Measurements from ENCODE around the gene UBTF. TPM values are rescaled to one million over a fixed set of nuclear protein-coding genes. Genes with fewer than 3 reads are reported as not detected.
A peak's percentile ranks its signal among the peaks of the same experiment; 100 is the strongest.

UBTF gene
- polyA plus RNA-seq, 2 donors: 30.3 to 35.2 TPM

GRCh38 chr17:44216694-44217093 lies 2.8 kb downstream of the UBTF start:
- Histone ChIP-seq H3K27ac (ENCODE audit: low read depth in 2 of 2, low read length in 1 of 2) (no peak overlapping the region), H3K36me3 (ENCODE audit: control insufficient read depth in 2 of 2, insufficient read depth in 2 of 2, low read length in 1 of 2) (peaks cover 8 to 36% of the 10 kb centered on the region in 2 donors)
- 58 to 66% methylated on average over 5 of the region's 5 CpGs for WGBS, 2 donors

GRCh38 chr17:44216173-44216572 lies 3.3 kb downstream of the UBTF start:
- Histone ChIP-seq H3K9me3 (ENCODE audit: control insufficient read depth in 2 of 2, insufficient read depth in 1 of 2, low read depth in 1 of 2, low read length in 1 of 2) (no peaks in the 10 kb centered on the region), H3K27me3 (ENCODE audit: control insufficient read depth in 1 of 2, insufficient read depth in 2 of 2, low read length in 2 of 2) (no peaks in the 10 kb centered on the region), H3K4me1 (ENCODE audit: control insufficient read depth in 2 of 2, insufficient read depth in 2 of 2, low read length in 1 of 2) (peaks cover 0 to 11% of the 10 kb centered on the region in 2 donors), H3K36me3 (ENCODE audit: control insufficient read depth in 2 of 2, insufficient read depth in 2 of 2, low read length in 1 of 2) (peaks cover 8 to 41% of the 10 kb centered on the region in 2 donors), H3K4me3 (ENCODE audit: low read depth in 1 of 2, low read length in 2 of 2) (no peak overlapping the region), H3K27ac (ENCODE audit: low read depth in 2 of 2, low read length in 1 of 2) (peak overlapping the region in 1 of 2 donors; percentile 16)
- 67 to 77% methylated on average over 5 of the region's 5 CpGs for WGBS, 2 donors

More at GRCh38 chr17:44216694-44217093, 2.8 kb downstream of the UBTF start:
- H3K9me3 ChIP-seq (ENCODE audit: control insufficient read depth in 2 of 2, insufficient read depth in 1 of 2, low read depth in 1 of 2, low read length in 1 of 2): no peaks in the 10 kb centered on the region
- no peak overlapping the region for H3K4me3 ChIP-seq (ENCODE audit: low read depth in 1 of 2, low read length in 2 of 2)
- H3K4me1 ChIP-seq (ENCODE audit: control insufficient read depth in 2 of 2, insufficient read depth in 2 of 2, low read length in 1 of 2): peaks cover 0 to 11% of the 10 kb centered on the region in 2 donors
- no peaks in the 10 kb centered on the region for H3K27me3 ChIP-seq (ENCODE audit: control insufficient read depth in 1 of 2, insufficient read depth in 2 of 2, low read length in 2 of 2)

GRCh38 chr17:44214896-44215295 lies 4.6 kb downstream of the UBTF start:
- Histone ChIP-seq H3K9me3 (ENCODE audit: control insufficient read depth in 2 of 2, insufficient read depth in 1 of 2, low read depth in 1 of 2, low read length in 1 of 2) (no peaks in the 10 kb centered on the region), H3K27me3 (ENCODE audit: control insufficient read depth in 1 of 2, insufficient read depth in 2 of 2, low read length in 2 of 2) (no peaks in the 10 kb centered on the region), H3K4me1 (ENCODE audit: control insufficient read depth in 2 of 2, insufficient read depth in 2 of 2, low read length in 1 of 2) (peaks cover 0 to 17% of the 10 kb centered on the region in 2 donors), H3K27ac (ENCODE audit: low read depth in 2 of 2, low read length in 1 of 2) (no peak overlapping the region), H3K36me3 (ENCODE audit: control insufficient read depth in 2 of 2, insufficient read depth in 2 of 2, low read length in 1 of 2) (peaks cover 12 to 49% of the 10 kb centered on the region in 2 donors), H3K4me3 (ENCODE audit: low read depth in 1 of 2, low read length in 2 of 2) (no peak overlapping the region)
- WGBS, 2 donors: 88 to 91% methylated on average over 6 of the region's 6 CpGs

- H3K4me3 ChIP-seq (ENCODE audit: low read depth in 1 of 2, low read length in 2 of 2): no peak overlapping the region
- H3K4me1 ChIP-seq (ENCODE audit: control insufficient read depth in 2 of 2, insufficient read depth in 2 of 2, low read length in 1 of 2): peaks cover 0 to 17% of the 10 kb centered on the region in 2 donors
- no peak overlapping the region for H3K27ac ChIP-seq (ENCODE audit: low read depth in 2 of 2, low read length in 1 of 2)
- H3K27me3 ChIP-seq (ENCODE audit: control insufficient read depth in 1 of 2, insufficient read depth in 2 of 2, low read length in 2 of 2): no peaks in the 10 kb centered on the region
- peaks cover 15 to 57% of the 10 kb centered on the region in 2 donors for H3K36me3 ChIP-seq (ENCODE audit: control insufficient read depth in 2 of 2, insufficient read depth in 2 of 2, low read length in 1 of 2)
- H3K9me3 ChIP-seq (ENCODE audit: control insufficient read depth in 2 of 2, insufficient read depth in 1 of 2, low read depth in 1 of 2, low read length in 1 of 2): no peaks in the 10 kb centered on the region
- WGBS, 2 donors: 98 to 100% methylated on average over 1 of the region's 1 CpG
Measured at GRCh38 chr17:44214230-44214494, 5.3 kb downstream of the UBTF start.

GRCh38 chr17:44213403-44214229 lies 5.9 kb downstream of the UBTF start:
- no peaks in the 10 kb centered on the region for H3K9me3 ChIP-seq (ENCODE audit: control insufficient read depth in 2 of 2, insufficient read depth in 1 of 2, low read depth in 1 of 2, low read length in 1 of 2)
- H3K4me1 ChIP-seq (ENCODE audit: control insufficient read depth in 2 of 2, insufficient read depth in 2 of 2, low read length in 1 of 2): peaks cover 0 to 17% of the 10 kb centered on the region in 2 donors
- no peak overlapping the region for H3K4me3 ChIP-seq (ENCODE audit: low read depth in 1 of 2, low read length in 2 of 2)
- H3K27me3 ChIP-seq (ENCODE audit: control insufficient read depth in 1 of 2, insufficient read depth in 2 of 2, low read length in 2 of 2): no peaks in the 10 kb centered on the region
- 86 to 88% methylated on average over 15 of the region's 15 CpGs for WGBS, 2 donors
- no peak overlapping the region for H3K27ac ChIP-seq (ENCODE audit: low read depth in 2 of 2, low read length in 1 of 2)
- H3K36me3 ChIP-seq (ENCODE audit: control insufficient read depth in 2 of 2, insufficient read depth in 2 of 2, low read length in 1 of 2): peaks cover 18 to 61% of the 10 kb centered on the region in 2 donors

GRCh38 chr17:44212507-44213402 lies 6.7 kb downstream of the UBTF start:
- Histone ChIP-seq H3K27me3 (ENCODE audit: control insufficient read depth in 1 of 2, insufficient read depth in 2 of 2, low read length in 2 of 2) (no peaks in the 10 kb centered on the region), H3K9me3 (ENCODE audit: control insufficient read depth in 2 of 2, insufficient read depth in 1 of 2, low read depth in 1 of 2, low read length in 1 of 2) (no peaks in the 10 kb centered on the region), H3K36me3 (ENCODE audit: control insufficient read depth in 2 of 2, insufficient read depth in 2 of 2, low read length in 1 of 2) (peaks cover 18 to 67% of the 10 kb centered on the region in 2 donors), H3K27ac (ENCODE audit: low read depth in 2 of 2, low read length in 1 of 2) (no peak overlapping the region), H3K4me3 (ENCODE audit: low read depth in 1 of 2, low read length in 2 of 2) (no peak overlapping the region), H3K4me1 (ENCODE audit: control insufficient read depth in 2 of 2, insufficient read depth in 2 of 2, low read length in 1 of 2) (peaks cover 0 to 12% of the 10 kb centered on the region in 2 donors)
- 68 to 69% methylated on average over 30 to 31 of the region's 31 CpGs for WGBS, 2 donors

- no peaks in the 10 kb centered on the region for H3K27me3 ChIP-seq (ENCODE audit: control insufficient read depth in 1 of 2, insufficient read depth in 2 of 2, low read length in 2 of 2)
- H3K9me3 ChIP-seq (ENCODE audit: control insufficient read depth in 2 of 2, insufficient read depth in 1 of 2, low read depth in 1 of 2, low read length in 1 of 2): no peaks in the 10 kb centered on the region
- H3K36me3 ChIP-seq (ENCODE audit: control insufficient read depth in 2 of 2, insufficient read depth in 2 of 2, low read length in 1 of 2): peaks cover 18 to 71% of the 10 kb centered on the region in 2 donors
- 88 to 89% methylated on average over 27 to 30 of the region's 30 CpGs for WGBS, 2 donors
- H3K27ac ChIP-seq (ENCODE audit: low read depth in 2 of 2, low read length in 1 of 2): peak overlapping the region in 1 of 2 donors; percentile 9
- peaks cover 0 to 7% of the 10 kb centered on the region in 2 donors for H3K4me1 ChIP-seq (ENCODE audit: control insufficient read depth in 2 of 2, insufficient read depth in 2 of 2, low read length in 1 of 2)
- no peak overlapping the region for H3K4me3 ChIP-seq (ENCODE audit: low read depth in 1 of 2, low read length in 2 of 2)
Measured at GRCh38 chr17:44211281-44212265, 7.9 kb downstream of the UBTF start.

- H3K9me3 ChIP-seq (ENCODE audit: control insufficient read depth in 2 of 2, insufficient read depth in 1 of 2, low read depth in 1 of 2, low read length in 1 of 2): no peaks in the 10 kb centered on the region
- no peak overlapping the region for H3K4me3 ChIP-seq (ENCODE audit: low read depth in 1 of 2, low read length in 2 of 2)
- WGBS, 2 donors: 33 to 35% methylated on average over 58 to 64 of the region's 64 CpGs
- H3K27me3 ChIP-seq (ENCODE audit: control insufficient read depth in 1 of 2, insufficient read depth in 2 of 2, low read length in 2 of 2): no peaks in the 10 kb centered on the region
- peaks cover 10 to 62% of the 10 kb centered on the region in 2 donors for H3K36me3 ChIP-seq (ENCODE audit: control insufficient read depth in 2 of 2, insufficient read depth in 2 of 2, low read length in 1 of 2)
- H3K27ac ChIP-seq (ENCODE audit: low read depth in 2 of 2, low read length in 1 of 2): peak overlapping the region; percentile 36 to 45
- H3K4me1 ChIP-seq (ENCODE audit: control insufficient read depth in 2 of 2, insufficient read depth in 2 of 2, low read length in 1 of 2): peaks cover 0 to 6% of the 10 kb centered on the region in 2 donors
Measured at GRCh38 chr17:44210342-44211192, 8.9 kb downstream of the UBTF start.

Data from esophagus (tissue), 2 donors.